Esophagus squamous epithelium (tissue), 5 donors: ENCODE results near the gene PCDHGA1. TPM values are rescaled to one million over a fixed set of nuclear protein-coding genes. Genes with fewer than 3 reads are reported as not detected.

Source experiments
- DNase-seq: peaks from one replicate; lab custom pipeline; 2025; lab: John Stamatoyannopoulos, UW
- H3K27ac ChIP-seq, 4 donors: fragments of 200-600 bp; sonication (generic); one replicate each; pipeline ENCODE4 v1.5.1; 2016 to 2019; ENCODE audit warnings: mild to moderate bottlenecking in 1 of 4
- H3K27me3 ChIP-seq, 4 donors: fragments of 200-600 bp; sonication (generic); 1 replicate in 3 of 4; 2 replicates in 1 of 4; pipeline versions ENCODE4 v1.5.1 to v1.6.0; 2017 to 2021; ENCODE audit warnings: antibody characterized with exemption in 1 of 4
- H3K36me3 ChIP-seq, 3 donors: fragments of 200-600 bp; sonication (generic); one replicate each; pipeline ENCODE4 v1.5.1; 2016 to 2019
- H3K4me1 ChIP-seq, 3 donors: fragments of 200-600 bp; sonication (generic); one replicate each; pipeline ENCODE4 v1.5.1; 2017 to 2019
- H3K4me3 ChIP-seq, 4 donors: fragments of 200-600 bp; sonication (generic); 1 replicate in 3 of 4; 2 replicates in 1 of 4; pipeline ENCODE4 v1.5.1; 2016 to 2019; ENCODE audit warnings: mild to moderate bottlenecking in 2 of 4, moderate library complexity in 1 of 4
- H3K9me3 ChIP-seq, 3 donors: fragments of 200-600 bp; sonication (generic); one replicate each; pipeline ENCODE4 v1.5.1; 2016 to 2019
- POLR2A ChIP-seq, 4 donors: fragments of 450-650 bp; IDR thresholded peaks; one replicate each; pipeline ENCODE4 v1.6.1; 2017; ENCODE audit warnings: antibody characterized with exemption in 4 of 4, mild to moderate bottlenecking in 4 of 4, moderate library complexity in 3 of 4
- WGBS, 2 donors: methylation state at CpG; one replicate each; pipeline ENCODE4 v1.1.5; 2018; 5-methylcytosine and 5-hydroxymethylcytosine counted together
- intact Hi-C: fragments of 100-400 bp; cut with DNase I; formaldehyde crosslinking; loops from one replicate; pipeline ENCODE4 v1.15.0; 2022
- total RNA-seq, 4 donors: library from RNA; depleted of rRNA; stranded (reverse); fragments of >200 nt; gene quantifications; one replicate each; pipeline ENCODE4 v1.1.0, GENCODE V29; 2016
- TF ChIP-seq, protein P1 (sequence below), 6 experiments: fragments of 450-650 bp in 4 of 6; fragments of 200-600 bp in 2 of 6; sonication (generic) in 2 of 6; IDR thresholded peaks; one replicate each; pipeline ENCODE4 v1.5.1; 2016 to 2019; ENCODE audit warnings: antibody characterized with exemption in 6 of 6, mild to moderate bottlenecking in 4 of 6, moderate library complexity in 4 of 6
- donor health status: DM: yes; HTN: yes; CAD: no.

The PCDHGA1 gene
- total RNA-seq, 4 donors from 2014 or later = 0.19 to 0.66 (median 0.34) TPM

DNA sequence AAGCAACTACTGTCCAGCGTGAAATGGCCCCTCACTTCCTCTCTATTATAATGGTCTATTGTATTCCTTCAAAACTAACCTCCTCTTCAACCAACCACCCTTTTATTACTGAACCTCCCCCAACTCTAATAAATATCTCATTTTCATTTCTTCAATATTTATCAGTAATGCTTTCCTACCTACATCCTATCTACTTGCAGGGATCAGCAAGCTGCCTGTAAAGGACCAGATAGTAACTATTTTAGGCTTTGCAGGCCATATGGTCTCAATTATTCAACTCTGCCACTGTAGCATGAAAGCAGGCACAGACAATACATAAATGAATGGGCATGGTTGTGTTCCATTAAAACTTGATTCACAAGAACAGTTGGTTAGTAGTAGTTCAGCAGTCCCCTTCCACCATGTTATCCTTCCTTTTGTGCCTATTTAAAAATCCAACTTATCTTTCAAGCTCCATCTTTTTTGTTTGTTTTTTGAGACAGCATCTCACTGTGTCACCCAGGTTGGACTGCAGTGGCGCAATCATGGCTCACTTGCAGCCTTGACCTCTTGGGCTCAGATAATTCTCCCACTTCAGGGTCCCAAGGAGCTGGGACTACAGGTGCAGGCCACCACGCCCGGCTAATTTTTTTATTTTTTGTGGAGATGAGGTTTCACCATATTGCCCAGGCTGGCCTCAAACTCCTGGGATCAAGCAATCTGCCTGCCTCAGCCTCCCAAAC, 204.3 kb downstream of the PCDHGA1 start:
- DNase-seq = no peak
- no peaks in the 10 kb centered on the region for H3K27me3 ChIP-seq
- H3K4me3 ChIP-seq = no peak overlapping the region
- H3K4me1 ChIP-seq = peaks cover 0 to 9% (median 2%) of the 10 kb centered on the region in 3 donors
- TF ChIP-seq, protein P1, sequence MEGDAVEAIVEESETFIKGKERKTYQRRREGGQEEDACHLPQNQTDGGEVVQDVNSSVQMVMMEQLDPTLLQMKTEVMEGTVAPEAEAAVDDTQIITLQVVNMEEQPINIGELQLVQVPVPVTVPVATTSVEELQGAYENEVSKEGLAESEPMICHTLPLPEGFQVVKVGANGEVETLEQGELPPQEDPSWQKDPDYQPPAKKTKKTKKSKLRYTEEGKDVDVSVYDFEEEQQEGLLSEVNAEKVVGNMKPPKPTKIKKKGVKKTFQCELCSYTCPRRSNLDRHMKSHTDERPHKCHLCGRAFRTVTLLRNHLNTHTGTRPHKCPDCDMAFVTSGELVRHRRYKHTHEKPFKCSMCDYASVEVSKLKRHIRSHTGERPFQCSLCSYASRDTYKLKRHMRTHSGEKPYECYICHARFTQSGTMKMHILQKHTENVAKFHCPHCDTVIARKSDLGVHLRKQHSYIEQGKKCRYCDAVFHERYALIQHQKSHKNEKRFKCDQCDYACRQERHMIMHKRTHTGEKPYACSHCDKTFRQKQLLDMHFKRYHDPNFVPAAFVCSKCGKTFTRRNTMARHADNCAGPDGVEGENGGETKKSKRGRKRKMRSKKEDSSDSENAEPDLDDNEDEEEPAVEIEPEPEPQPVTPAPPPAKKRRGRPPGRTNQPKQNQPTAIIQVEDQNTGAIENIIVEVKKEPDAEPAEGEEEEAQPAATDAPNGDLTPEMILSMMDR (IDR thresholded peaks at IDR 0.05) = no peak
- TF ChIP-seq POLR2A (IDR thresholded peaks at IDR 0.05) = no peak
- no peak overlapping the region for H3K27ac ChIP-seq
- intact Hi-C loops = no loop called here
- H3K36me3 ChIP-seq = peaks cover 0 to 70% (median 0%) of the 10 kb centered on the region in 3 donors
- 93 to 98% methylated on average over 4 of the region's 4 CpGs for WGBS, 2 donors
- no peaks in the 10 kb centered on the region for H3K9me3 ChIP-seq

DNA sequence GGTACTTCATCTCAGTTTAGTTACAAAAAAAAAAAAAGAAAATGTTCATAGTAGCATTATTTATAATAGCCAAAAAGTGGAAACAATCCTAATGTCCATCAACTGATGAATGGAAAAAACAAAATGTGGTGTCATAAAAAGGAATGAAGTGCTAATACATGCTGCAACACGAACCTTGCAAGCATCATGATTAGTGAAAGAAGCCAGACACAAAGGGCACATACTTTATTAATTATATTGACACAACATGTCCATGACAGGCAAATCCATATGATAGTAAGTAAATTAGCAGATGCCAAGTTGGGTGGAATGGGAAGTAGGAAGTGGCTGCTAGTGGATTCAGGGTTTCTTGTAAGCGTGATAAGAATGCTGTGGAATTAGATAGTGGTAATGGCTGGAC, 212.7 kb downstream of the PCDHGA1 start:
- WGBS, 2 donors = 44 to 66% methylated on average over 2 of the region's 2 CpGs
- Histone ChIP-seq H3K27ac (no peak overlapping the region), H3K4me1 (peaks cover 0 to 12% (median 0%) of the 10 kb centered on the region in 3 donors), H3K4me3 (no peak overlapping the region), H3K9me3 (peaks cover 0 to 28% (median 22%) of the 10 kb centered on the region in 3 donors), H3K27me3 (no peaks in the 10 kb centered on the region), H3K36me3 (peaks cover 0 to 78% (median 6%) of the 10 kb centered on the region in 3 donors)
- no peak for DNase-seq
- TF ChIP-seq, protein P1 (IDR thresholded peaks at IDR 0.05) = no peak
- no peak for TF ChIP-seq POLR2A (IDR thresholded peaks at IDR 0.05)
- intact Hi-C loops = no loop called here

DNA sequence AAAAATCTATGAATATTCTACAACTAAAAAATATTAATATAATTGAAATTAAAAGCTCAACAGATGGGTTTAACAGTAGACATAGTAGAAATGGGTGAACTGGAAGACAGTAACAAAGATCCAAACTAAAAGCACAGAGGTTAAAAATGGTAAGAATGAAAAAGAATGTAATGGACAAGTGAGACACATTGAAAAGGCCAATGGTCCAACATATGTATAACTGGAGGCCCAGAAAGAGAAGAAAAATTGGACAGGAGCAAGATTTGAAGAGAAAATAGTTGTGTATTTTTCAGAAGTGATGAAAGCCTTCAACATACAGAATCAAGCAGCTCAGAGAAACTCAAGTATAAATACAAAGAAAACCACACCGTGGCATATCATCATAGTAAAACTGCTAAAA, 217.2 kb downstream of the PCDHGA1 start:
- Histone ChIP-seq H3K36me3 (peaks cover 0 to 82% (median 6%) of the 10 kb centered on the region in 3 donors), H3K4me1 (peaks cover 0 to 12% (median 0%) of the 10 kb centered on the region in 3 donors), H3K4me3 (no peak overlapping the region), H3K27ac (no peak overlapping the region), H3K9me3 (peaks cover 0 to 35% (median 25%) of the 10 kb centered on the region in 3 donors), H3K27me3 (no peaks in the 10 kb centered on the region)
- TF ChIP-seq, protein P1 (IDR thresholded peaks at IDR 0.05) = no peak
- TF ChIP-seq POLR2A (IDR thresholded peaks at IDR 0.05) = no peak
- WGBS, 2 donors = 90 to 100% methylated on average over 1 of the region's 1 CpG
- DNase-seq = no peak
- intact Hi-C loops = no loop called here

DNA sequence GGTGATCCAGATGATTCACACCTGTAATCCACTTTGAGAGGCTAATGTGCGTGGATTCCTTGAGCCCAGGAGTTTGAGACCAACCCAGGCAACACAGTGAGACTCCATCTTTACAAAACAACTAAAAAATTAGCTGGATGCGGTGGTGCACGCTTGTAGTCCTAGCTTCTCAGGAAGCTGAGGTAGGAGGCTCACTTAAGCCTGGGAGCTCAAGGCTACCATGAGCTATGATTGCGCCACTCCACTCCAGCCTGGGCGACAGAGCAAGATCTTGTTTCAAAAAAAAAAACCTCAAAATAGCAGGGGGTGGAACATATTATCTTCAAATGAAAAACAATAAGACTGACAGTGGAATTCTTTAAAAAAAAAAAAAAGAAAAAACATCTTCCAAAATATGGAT, 217.6 kb downstream of the PCDHGA1 start:
- intact Hi-C loops = no loop called here
- H3K27me3 ChIP-seq = no peaks in the 10 kb centered on the region

More for the DNA sequence above, 217.6 kb downstream of the PCDHGA1 start:
- DNase-seq = no peak
- no peak overlapping the region for H3K4me3 ChIP-seq
- 92 to 96% methylated on average over 5 of the region's 5 CpGs for WGBS, 2 donors
- H3K9me3 ChIP-seq = peaks cover 0 to 35% (median 25%) of the 10 kb centered on the region in 3 donors
- H3K4me1 ChIP-seq = peaks cover 0 to 8% (median 0%) of the 10 kb centered on the region in 3 donors
- no peak overlapping the region for H3K27ac ChIP-seq
- H3K36me3 ChIP-seq = peaks cover 0 to 86% (median 6%) of the 10 kb centered on the region in 3 donors
- TF ChIP-seq POLR2A (IDR thresholded peaks at IDR 0.05) = no peak
- TF ChIP-seq, protein P1 (IDR thresholded peaks at IDR 0.05) = no peak
